GM19193 (cell line): ENCODE measurements around the gene LYPD6B.

Experiments used
- POLR2A ChIP-seq: IDR thresholded peaks from 4 replicates; pipeline ENCODE4 v1.6.1; 2011; ENCODE audit not compliant: insufficient read depth, insufficient read length; ENCODE audit errors: extremely low read depth

LYPD6B gene

DNA sequence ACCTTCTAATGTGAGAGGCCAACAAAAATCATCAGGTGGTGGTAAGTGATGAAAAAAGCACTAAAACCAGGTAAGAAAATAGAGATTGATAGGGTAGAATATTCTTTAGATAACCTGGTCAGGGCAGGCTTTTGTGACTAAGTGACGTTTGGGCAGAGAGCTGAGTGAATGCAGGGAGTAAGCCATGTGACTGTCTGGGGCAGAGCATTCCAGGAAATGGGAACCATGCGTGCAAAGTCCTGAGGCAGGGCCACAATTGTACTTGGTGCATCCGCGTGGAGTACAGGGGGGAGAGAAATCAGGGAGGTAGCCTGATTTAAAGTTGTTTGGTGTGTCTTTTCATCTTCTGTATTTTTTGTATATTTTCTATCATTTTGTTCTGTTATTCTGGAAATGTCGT is 102.5 kb downstream of the LYPD6B start:
- TF ChIP-seq POLR2A, result no peak

DNA sequence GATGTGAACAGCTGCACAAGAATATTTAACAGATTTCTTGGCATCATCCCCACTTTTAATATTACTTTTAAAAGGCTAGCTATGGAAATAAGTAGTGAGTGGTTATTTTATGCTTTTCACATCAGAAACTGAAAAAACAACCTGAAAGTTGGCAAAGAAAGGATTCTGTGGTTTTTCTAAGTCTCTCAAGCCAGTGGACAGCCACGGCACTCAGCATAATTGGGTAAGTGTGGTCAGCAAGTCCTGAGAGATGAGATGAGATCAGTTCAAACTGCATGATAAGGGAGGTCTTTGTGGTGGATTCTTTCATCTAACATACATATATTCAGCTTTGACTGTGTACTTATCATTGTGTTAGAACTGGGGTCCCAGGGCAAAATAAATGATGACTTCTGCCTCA is 105.2 kb downstream of the LYPD6B start:
- no peak for TF ChIP-seq POLR2A

- no peak for TF ChIP-seq POLR2A
These were observed 107.1 kb downstream of the LYPD6B start for GRCh38 chr2:149145314-149146295.

DNA sequence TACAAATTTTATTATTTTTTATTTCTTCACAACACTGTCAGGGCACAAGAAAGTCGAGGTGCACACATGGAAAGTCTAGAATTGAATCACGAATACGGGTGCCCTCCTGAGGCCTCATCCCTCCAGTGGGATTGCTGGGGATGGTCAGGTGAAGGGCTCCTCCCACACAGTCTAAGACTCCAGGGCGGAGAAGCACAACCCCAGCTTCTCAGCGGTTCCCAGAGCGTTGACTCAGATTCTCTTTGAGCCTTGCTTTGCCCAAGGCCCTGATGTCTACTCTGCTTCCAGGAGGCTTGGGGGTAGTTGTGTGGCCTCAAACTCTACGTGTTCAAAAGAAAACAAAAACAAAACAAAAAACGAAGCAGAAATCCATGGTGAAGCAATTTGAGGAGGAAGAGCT is 108.4 kb downstream of the LYPD6B start:
- TF ChIP-seq POLR2A, result no peak

DNA sequence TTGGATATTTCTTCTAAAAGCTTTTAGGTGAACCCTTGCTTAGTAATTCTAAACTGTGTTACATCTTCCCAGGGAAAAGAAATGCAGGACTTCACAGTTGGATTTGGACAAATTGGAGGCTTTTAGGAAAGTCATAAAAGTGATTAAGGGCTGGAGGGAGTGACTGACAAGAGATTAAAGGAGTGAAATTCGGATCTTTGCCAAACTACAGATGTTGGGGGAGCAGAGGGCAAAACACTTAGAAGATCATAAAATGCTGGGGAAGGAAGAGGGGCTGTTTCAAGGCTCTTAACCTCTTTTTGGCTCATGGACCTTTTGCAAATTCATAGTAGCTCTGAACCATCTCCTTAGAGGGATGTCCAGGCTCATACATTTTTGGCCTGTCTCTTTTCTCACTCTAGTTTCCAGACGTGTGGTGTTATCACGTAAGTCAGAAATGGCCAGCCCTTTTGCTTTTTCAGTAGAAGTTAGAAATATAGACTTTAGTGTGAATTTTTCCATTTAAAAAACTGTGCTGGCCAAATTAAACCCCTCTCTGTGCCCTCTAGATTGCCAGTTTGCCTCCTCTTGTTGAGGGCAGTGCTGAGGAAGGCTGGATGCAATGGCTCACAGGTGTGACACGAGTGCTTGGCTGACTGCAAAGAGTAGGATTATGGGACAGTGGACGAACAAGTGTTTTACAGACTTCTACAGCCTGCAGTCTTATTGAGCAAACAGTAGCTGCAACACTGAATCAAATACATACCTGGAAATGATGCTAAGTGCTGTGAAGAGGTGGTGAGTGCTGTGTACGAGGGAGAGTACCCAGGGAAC is 109.9 kb downstream of the LYPD6B start:
- no peak for TF ChIP-seq POLR2A

GRCh38 chr2:149149007-149149297 is 110.5 kb downstream of the LYPD6B start:
- no peak for TF ChIP-seq POLR2A

GRCh38 chr2:149152469-149152953 is 114.0 kb downstream of the LYPD6B start:
- TF ChIP-seq POLR2A, result no peak

GRCh38 chr2:149155196-149155969 is 116.9 kb downstream of the LYPD6B start:
- TF ChIP-seq POLR2A, result no peak

DNA sequence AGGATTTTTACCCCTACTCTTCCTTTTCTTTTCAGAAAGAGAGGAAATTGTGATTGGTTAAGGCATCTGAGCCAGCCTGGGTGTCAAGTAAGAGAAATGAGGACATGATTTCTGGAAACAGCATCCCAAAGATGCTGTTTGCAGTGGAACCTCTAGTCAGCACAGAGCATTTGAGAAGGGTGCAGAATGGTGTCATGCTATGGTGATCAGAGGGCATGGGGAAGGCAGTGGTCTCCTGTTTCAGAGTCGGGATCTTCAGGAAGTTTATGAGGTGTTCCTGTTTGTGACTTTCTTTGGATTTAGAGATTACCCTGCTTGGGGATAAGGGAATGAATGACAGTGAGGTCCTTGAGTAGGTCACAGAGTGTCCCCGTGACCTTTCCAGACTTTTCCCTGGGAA is 117.5 kb downstream of the LYPD6B start:
- TF ChIP-seq POLR2A, result no peak

DNA sequence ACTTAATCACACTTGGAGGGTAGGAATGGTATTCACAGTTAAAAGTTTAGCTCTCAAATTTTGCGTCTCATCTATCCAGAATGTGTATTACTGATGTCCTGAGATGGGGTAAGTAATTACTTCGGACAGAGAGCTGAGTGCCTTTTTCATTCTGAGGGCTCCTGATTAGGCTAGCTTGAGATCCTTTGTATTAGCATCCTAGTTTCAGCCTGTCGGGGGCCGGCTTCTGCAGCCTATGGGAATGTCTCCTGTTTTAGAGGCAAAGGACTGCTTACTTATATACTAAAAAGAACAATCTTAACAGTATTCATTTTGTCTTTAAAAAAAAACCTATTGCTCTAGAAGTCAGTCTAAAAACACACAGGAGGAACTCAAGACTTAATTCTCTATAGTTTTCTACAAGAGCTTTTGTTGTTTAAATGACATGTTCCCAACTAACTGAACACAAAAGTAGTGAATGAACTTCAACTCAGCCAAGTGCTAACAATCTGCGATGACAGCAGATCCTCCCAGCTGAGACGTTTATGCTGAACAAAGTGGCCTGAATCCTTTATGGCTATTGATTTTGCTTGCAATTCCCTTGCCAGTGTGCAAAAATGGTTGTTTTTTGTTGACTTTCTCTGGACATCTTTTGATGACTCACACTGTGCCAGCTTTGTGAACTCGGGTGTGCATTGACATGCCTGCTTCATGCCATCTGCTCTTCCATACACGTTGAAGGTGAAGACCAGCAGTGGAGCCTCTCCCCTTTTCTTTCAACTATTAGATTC is 118.7 kb downstream of the LYPD6B start:
- TF ChIP-seq POLR2A, result no peak

DNA sequence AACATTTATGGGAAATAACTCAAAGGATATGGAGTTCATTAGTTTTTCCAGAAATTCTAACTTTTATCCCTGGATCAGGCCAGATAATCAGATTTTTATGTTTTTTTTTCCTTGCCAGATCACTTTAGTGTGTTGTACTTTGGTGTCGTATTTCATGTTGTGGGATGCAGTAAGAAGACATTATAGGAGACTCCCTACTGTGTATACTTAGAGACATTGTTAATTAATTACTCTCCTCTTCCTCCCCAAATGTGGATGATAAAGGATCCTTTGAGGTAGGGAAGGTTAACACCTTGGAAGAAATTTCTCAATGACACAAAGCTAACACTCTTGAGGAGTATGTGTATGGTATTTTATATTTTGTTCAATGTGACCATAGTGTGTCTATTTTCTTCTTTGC is 120.5 kb downstream of the LYPD6B start:
- no peak for TF ChIP-seq POLR2A

DNA sequence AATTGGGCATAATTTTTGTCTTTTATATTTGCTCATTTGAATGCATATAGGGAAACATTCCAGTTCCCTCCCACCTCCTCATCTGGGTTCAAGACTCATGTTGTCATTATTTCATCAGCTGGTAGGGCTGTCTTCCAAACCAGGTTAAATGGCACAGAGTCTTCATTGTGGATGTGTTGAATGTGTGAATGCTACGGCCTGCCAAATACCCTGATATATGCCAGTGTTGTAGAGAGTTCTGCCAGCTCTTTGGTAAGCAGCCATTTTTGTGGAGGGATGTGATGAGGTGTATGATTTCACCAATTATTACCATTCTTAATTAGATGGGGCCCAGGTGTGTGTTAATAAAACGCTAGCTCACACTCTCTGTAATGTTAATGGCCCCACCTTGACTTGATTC is 121.7 kb downstream of the LYPD6B start:
- no peak for TF ChIP-seq POLR2A

GRCh38 chr2:149160701-149161217 is 122.3 kb downstream of the LYPD6B start:
- no peak for TF ChIP-seq POLR2A
